HEK293T (cell line): ENCODE results near the gene TEDC1.

Source experiments
- ARNT ChIP-seq: fragments of 450-650 bp; IDR thresholded peaks from 2 replicates; pipeline ENCODE4 v1.6.1; 2017; ENCODE audit warnings: mild to moderate bottlenecking
- BHLHE40 ChIP-seq: fragments of 450-650 bp; IDR thresholded peaks from 2 replicates; pipeline ENCODE4 v1.6.1; 2016; ENCODE audit warnings: mild to moderate bottlenecking, moderate library complexity, borderline replicate concordance
- ELF4 ChIP-seq: fragments of 450-650 bp; IDR thresholded peaks from 2 replicates; pipeline ENCODE4 v1.6.1; 2017; ENCODE audit warnings: antibody characterized with exemption
- FOXK2 ChIP-seq: fragments of 450-650 bp; IDR thresholded peaks from 2 replicates; pipeline ENCODE4 v1.6.1; 2016; ENCODE audit warnings: mild to moderate bottlenecking
- FOXM1 ChIP-seq: fragments of 450-650 bp; IDR thresholded peaks from 2 replicates; pipeline ENCODE4 v1.6.1; 2017; ENCODE audit warnings: mild to moderate bottlenecking, borderline replicate concordance
- HDGF ChIP-seq: fragments of 450-650 bp; IDR thresholded peaks from 2 replicates; pipeline ENCODE4 v1.6.1; 2017; ENCODE audit warnings: antibody characterized with exemption, borderline replicate concordance
- L3MBTL2 ChIP-seq: fragments of 450-650 bp; conservative IDR thresholded peaks from 2 replicates; pipeline ENCODE4 v1.6.1; 2016; ENCODE audit warnings: mild to moderate bottlenecking
- LEF1 ChIP-seq: fragments of 450-650 bp; IDR thresholded peaks from 2 replicates; pipeline ENCODE4 v1.6.1; 2017; ENCODE audit warnings: mild to moderate bottlenecking, borderline replicate concordance
- NFRKB ChIP-seq: fragments of 450-650 bp; IDR thresholded peaks from 2 replicates; pipeline ENCODE4 v1.6.1; 2016; ENCODE audit warnings: mild to moderate bottlenecking, moderate library complexity
- PKNOX1 ChIP-seq: fragments of 450-650 bp; IDR thresholded peaks from 2 replicates; pipeline ENCODE4 v1.6.1; 2016
- SP1 ChIP-seq: fragments of 450-650 bp; IDR thresholded peaks from 2 replicates; pipeline ENCODE4 v1.6.1; 2017
- SUZ12 ChIP-seq: fragments of 450-650 bp; IDR thresholded peaks from 2 replicates; pipeline ENCODE4 v1.6.1; 2016; ENCODE audit warnings: mild to moderate bottlenecking
- TARDBP ChIP-seq: fragments of 450-650 bp; IDR thresholded peaks from 2 replicates; pipeline ENCODE4 v1.6.1; 2016
- ZNF384 ChIP-seq: fragments of 450-650 bp; IDR thresholded peaks from 2 replicates; pipeline ENCODE4 v1.6.1; 2016

GRCh38 chr14:105484997-105485393 lies 6.1 kb upstream of the TEDC1 start:
- TF ChIP-seq PKNOX1 (no peak), BHLHE40 (no peak), FOXK2 (no peak), NFRKB (no peak), FOXM1 (no peak), L3MBTL2 (no peak), ZNF384 (no peak), TARDBP (no peak), SP1 (no peak), SUZ12 (no peak), ELF4 (no peak), ARNT (no peak), HDGF (no peak), LEF1 (no peak)
